ENCODE measurements around the gene TRABD2A.
"Not testable (repeated sequence)": the region's sequence is repeated elsewhere in the genome, so short reads cannot be mapped to it uniquely, and the experiment has no call there.

TRABD2A gene

GRCh38 chr2:84781942-84782716 lies 98.8 kb downstream of the TRABD2A start:
- no CpG with 5 or more reads among the region's 3 CpGs for WGBS (ENCODE audit: insufficient coverage, insufficient read length)
- no peaks in the 10 kb centered on the region for H3K27me3 ChIP-seq (ENCODE audit: control insufficient read depth, insufficient read depth, low read length)
- no peaks in the 10 kb centered on the region for H3K9me3 ChIP-seq (ENCODE audit: control insufficient read depth, insufficient read depth, low read length)
- H3K4me1 ChIP-seq (ENCODE audit: control insufficient read depth, insufficient read depth, low read length), result no peaks in the 10 kb centered on the region
- H3K4me3 ChIP-seq (ENCODE audit: low read length), result no peak overlapping the region
- DNase-seq (ENCODE audit: low read depth, low spot score), result no peak
- no peak overlapping the region for H3K27ac ChIP-seq (ENCODE audit: low read length)
- H3K36me3 ChIP-seq (ENCODE audit: control insufficient read depth, insufficient read depth, low read length), result no peaks in the 10 kb centered on the region

GRCh38 chr2:84779781-84780180 lies 101.1 kb downstream of the TRABD2A start:
- Histone ChIP-seq H3K9me3 (ENCODE audit: control insufficient read depth, insufficient read depth, low read length) (no peaks in the 10 kb centered on the region), H3K27ac (ENCODE audit: low read length) (no peak overlapping the region), H3K4me3 (ENCODE audit: low read length) (no peak overlapping the region), H3K4me1 (ENCODE audit: control insufficient read depth, insufficient read depth, low read length) (no peaks in the 10 kb centered on the region), H3K27me3 (ENCODE audit: control insufficient read depth, insufficient read depth, low read length) (no peaks in the 10 kb centered on the region), H3K36me3 (ENCODE audit: control insufficient read depth, insufficient read depth, low read length) (no peaks in the 10 kb centered on the region)
- no CpG with 5 or more reads among the region's 3 CpGs for WGBS (ENCODE audit: insufficient coverage, insufficient read length)
- DNase-seq (ENCODE audit: low read depth, low spot score), result no peak

GRCh38 chr2:84778911-84779690 lies 101.8 kb downstream of the TRABD2A start:
- Histone ChIP-seq H3K27me3 (ENCODE audit: control insufficient read depth, insufficient read depth, low read length) (no peaks in the 10 kb centered on the region), H3K4me1 (ENCODE audit: control insufficient read depth, insufficient read depth, low read length) (no peaks in the 10 kb centered on the region), H3K4me3 (ENCODE audit: low read length) (no peak overlapping the region), H3K9me3 (ENCODE audit: control insufficient read depth, insufficient read depth, low read length) (no peaks in the 10 kb centered on the region), H3K36me3 (ENCODE audit: control insufficient read depth, insufficient read depth, low read length) (no peaks in the 10 kb centered on the region), H3K27ac (ENCODE audit: low read length) (no peak overlapping the region)
- DNase-seq (ENCODE audit: low read depth, low spot score), result no peak
- WGBS (ENCODE audit: insufficient coverage, insufficient read length), result no CpG with 5 or more reads among the region's 1 CpG

- Histone ChIP-seq H3K4me3 (ENCODE audit: low read length) (no peak overlapping the region), H3K27ac (ENCODE audit: low read length) (no peak overlapping the region), H3K4me1 (ENCODE audit: control insufficient read depth, insufficient read depth, low read length) (no peaks in the 10 kb centered on the region), H3K9me3 (ENCODE audit: control insufficient read depth, insufficient read depth, low read length) (no peaks in the 10 kb centered on the region), H3K36me3 (ENCODE audit: control insufficient read depth, insufficient read depth, low read length) (no peaks in the 10 kb centered on the region), H3K27me3 (ENCODE audit: control insufficient read depth, insufficient read depth, low read length) (no peaks in the 10 kb centered on the region)
- WGBS (ENCODE audit: insufficient coverage, insufficient read length), result no CpG with 5 or more reads among the region's 1 CpG
- no peak for DNase-seq (ENCODE audit: low read depth, low spot score)
Observed at GRCh38 chr2:84776011-84776410, 104.9 kb downstream of the TRABD2A start.

GRCh38 chr2:84773562-84773961 lies 107.3 kb downstream of the TRABD2A start:
- not testable (repeated sequence) for DNase-seq (ENCODE audit: low read depth, low spot score); H3K4me3 ChIP-seq (ENCODE audit: low read length); H3K27ac ChIP-seq (ENCODE audit: low read length); H3K27me3 ChIP-seq (ENCODE audit: control insufficient read depth, insufficient read depth, low read length); H3K36me3 ChIP-seq (ENCODE audit: control insufficient read depth, insufficient read depth, low read length); H3K4me1 ChIP-seq (ENCODE audit: control insufficient read depth, insufficient read depth, low read length); H3K9me3 ChIP-seq (ENCODE audit: control insufficient read depth, insufficient read depth, low read length)
- no CpG with 5 or more reads among the region's 3 CpGs for WGBS (ENCODE audit: insufficient coverage, insufficient read length)

Data from iPS DF 6.9 (cell line).